ENCODE data around the gene CSF3R. TPM values are rescaled to one million over a fixed set of nuclear protein-coding genes. Genes with fewer than 3 reads are reported as not detected.

CSF3R gene
- total RNA-seq, 2 donors from 2014 or later = 3.9 to 17.0 TPM

DNA sequence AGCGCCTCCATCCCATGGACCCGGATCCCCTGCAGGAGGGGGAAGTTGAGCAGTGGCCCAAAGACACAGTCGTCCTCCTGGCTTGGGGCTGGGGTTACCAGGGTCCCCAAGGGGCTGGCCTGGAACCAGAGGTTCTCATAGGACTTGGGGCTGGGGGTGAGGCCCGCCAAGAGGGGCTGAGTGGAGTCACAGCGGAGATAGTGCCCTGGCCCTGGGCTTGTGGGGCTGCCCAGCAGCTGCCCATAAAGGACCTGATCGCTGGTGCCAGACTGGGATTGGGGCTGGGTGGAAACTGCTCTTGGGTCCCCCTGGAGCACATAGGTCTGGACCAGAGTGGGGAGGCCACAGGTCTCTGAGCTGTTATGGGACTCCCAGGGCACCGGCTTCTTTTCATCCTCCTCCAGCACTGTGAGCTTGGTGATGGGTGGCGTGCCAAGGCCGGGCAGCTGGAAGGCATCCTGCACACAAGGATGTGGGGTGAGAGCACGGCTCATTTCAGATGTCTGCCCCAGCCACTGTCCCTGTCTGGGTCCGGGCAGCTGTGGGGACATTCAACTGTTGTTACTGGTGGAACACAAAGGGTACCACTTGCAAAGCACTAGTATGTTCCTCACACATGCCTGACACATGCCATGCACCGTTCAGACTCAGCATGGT, 16.2 kb downstream of the CSF3R start:
- Histone ChIP-seq H3K9me3 (no peaks in the 10 kb centered on the region), H3K27ac (no peak overlapping the region), H3K27me3 (replicated peaks; ENCODE audit: insufficient read depth) (no peaks in the 10 kb centered on the region), H3K4me3 (no peak overlapping the region), H3K4me1 (replicated peaks) (no peaks in the 10 kb centered on the region), H3K36me3 (no peaks in the 10 kb centered on the region)
- intact Hi-C loops (cut with DNase I) = no loop called here
- 87% methylated on average over 12 of the region's 12 CpGs for WGBS
- DNase-seq (ENCODE audit: low spot score) = no peak
- TF ChIP-seq, protein P1, sequence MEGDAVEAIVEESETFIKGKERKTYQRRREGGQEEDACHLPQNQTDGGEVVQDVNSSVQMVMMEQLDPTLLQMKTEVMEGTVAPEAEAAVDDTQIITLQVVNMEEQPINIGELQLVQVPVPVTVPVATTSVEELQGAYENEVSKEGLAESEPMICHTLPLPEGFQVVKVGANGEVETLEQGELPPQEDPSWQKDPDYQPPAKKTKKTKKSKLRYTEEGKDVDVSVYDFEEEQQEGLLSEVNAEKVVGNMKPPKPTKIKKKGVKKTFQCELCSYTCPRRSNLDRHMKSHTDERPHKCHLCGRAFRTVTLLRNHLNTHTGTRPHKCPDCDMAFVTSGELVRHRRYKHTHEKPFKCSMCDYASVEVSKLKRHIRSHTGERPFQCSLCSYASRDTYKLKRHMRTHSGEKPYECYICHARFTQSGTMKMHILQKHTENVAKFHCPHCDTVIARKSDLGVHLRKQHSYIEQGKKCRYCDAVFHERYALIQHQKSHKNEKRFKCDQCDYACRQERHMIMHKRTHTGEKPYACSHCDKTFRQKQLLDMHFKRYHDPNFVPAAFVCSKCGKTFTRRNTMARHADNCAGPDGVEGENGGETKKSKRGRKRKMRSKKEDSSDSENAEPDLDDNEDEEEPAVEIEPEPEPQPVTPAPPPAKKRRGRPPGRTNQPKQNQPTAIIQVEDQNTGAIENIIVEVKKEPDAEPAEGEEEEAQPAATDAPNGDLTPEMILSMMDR (IDR thresholded peaks at IDR 0.05) = no peak
- TF ChIP-seq POLR2AphosphoS5 (IDR thresholded peaks at IDR 0.05) (no peak), POLR2A (IDR thresholded peaks at IDR 0.05) (no peak)

DNA sequence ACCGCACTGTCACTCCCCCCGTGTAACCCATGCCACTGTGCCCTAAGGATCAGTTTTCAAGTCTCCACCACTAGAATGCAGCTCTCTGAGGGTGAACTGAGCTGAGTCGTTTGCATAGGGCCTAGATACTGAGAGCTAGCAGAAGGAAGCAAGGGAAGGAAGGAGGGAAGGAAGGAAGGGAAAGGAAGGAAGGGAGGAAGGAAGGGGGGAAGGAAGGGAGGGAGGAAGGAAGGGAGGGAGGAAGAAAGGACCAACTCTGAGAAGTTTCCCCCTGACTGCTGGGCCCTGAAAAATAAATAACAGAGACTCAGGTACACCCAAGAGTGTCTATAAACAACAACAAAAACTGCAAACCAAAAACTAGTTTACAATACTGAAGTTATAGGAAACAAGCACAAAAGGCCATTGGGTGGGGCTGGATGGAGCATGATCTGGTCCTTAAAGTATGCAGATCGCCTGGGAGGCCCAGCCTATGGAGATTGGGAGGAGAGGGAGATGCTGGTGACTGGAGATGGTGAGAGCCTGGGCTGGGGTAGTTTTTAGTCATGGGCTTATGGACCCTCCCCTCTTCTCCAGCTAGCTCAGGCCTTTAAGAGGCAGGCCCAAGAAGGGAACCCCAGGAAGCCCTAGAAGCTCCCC, 16.9 kb downstream of the CSF3R start:
- no peak for DNase-seq (ENCODE audit: low spot score)
- no peak overlapping the region for H3K27ac ChIP-seq
- WGBS = 58% methylated on average over 4 of the region's 4 CpGs
- intact Hi-C loops (cut with DNase I) = no loop called here
- H3K4me1 ChIP-seq (replicated peaks) = no peaks in the 10 kb centered on the region
- no peaks in the 10 kb centered on the region for H3K9me3 ChIP-seq
- TF ChIP-seq, protein P1 (IDR thresholded peaks at IDR 0.05) = no peak
- TF ChIP-seq POLR2AphosphoS5 (IDR thresholded peaks at IDR 0.05) = no peak
- TF ChIP-seq POLR2A (IDR thresholded peaks at IDR 0.05) = no peak
- no peaks in the 10 kb centered on the region for H3K36me3 ChIP-seq
- no peak overlapping the region for H3K4me3 ChIP-seq
- no peaks in the 10 kb centered on the region for H3K27me3 ChIP-seq (replicated peaks; ENCODE audit: insufficient read depth)

DNA sequence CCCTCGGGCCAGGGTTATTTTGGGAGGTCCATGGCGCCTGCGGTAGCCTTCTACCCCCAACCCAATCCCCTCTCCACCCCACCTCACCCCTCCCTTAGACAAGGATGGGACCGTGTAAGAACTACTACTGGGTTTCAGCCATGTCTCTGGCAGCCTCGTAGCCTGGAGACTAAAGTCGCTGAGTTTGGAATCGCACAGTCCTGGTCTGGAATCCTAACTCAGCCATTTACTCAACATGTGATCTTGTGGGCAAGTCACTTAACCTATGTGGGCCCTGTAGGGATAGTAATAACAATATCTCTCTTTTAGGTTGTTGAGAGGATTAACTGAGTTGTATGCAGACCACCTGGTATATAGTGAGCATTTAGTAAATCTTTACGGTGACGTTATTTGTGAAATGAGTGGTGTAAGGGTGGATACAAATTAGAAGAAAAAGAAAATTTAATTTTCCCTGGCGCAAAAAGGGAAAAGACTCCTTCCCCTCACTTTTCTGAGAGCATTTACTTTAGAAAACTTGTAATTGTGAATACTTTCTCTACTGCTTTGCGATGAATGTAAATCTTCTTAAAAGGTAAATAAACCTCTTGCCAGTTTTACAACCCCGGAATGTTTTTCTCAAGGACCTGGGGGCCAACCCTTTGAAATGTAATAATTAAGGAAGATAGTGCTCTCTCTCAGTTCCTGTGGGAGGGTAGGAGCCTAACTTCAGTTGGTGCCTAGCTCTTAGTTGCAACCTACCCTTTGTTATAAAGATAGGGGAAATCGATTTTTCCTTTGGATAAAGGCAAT, 17.9 kb downstream of the CSF3R start:
- Histone ChIP-seq H3K36me3 (no peaks in the 10 kb centered on the region), H3K4me3 (peak overlapping the region; percentile 59 to 71), H3K27me3 (replicated peaks; ENCODE audit: insufficient read depth) (no peaks in the 10 kb centered on the region), H3K27ac (peak overlapping the region; percentile 78 to 89), H3K4me1 (replicated peaks) (no peaks in the 10 kb centered on the region), H3K9me3 (no peaks in the 10 kb centered on the region)
- no peak for DNase-seq (ENCODE audit: low spot score)
- WGBS = 16% methylated on average over 13 of the region's 13 CpGs
- no peak for TF ChIP-seq POLR2A (IDR thresholded peaks at IDR 0.05)
- no peak for TF ChIP-seq POLR2AphosphoS5 (IDR thresholded peaks at IDR 0.05)
- TF ChIP-seq, protein P1 (IDR thresholded peaks at IDR 0.05) = no peak
- intact Hi-C loops (cut with DNase I) = no loop called here

DNA sequence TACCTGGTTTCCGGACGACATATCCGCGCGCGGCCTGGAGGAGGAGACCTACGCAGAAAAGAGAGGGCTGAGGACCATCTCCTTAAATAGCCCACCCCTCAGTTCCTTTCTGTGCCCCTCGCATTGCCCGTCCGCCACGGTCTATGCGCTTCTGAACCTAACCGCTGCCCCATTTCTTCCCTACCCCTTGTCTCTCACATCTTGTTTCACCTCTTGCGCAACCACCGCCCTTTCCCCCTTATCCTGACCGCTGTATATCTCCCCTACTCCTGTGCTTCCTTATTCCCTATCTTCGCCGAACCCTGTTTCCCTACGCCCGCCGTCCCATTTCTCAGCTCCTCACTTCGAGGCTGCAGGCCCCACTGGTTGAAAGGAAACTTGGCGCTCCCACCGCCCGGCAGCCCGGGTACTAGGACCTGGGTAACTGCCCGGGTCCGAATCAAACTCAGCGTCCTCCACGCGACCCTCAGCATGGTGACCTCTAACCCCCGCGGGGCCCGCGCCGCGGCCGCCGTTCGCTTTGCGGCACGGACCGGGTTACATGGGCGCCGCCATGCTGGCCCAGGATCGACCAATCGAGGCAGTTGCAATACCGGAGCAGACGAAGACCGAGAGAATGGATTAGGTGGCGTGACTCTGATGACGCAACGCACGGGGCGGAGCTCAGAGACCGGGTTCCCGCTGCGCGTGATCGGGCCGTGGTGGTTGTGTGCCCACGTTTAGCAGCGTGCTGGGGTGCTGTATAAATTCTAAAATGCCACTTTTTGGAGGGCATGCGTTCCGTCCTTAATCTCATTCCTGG, 18.7 kb downstream of the CSF3R start, which contains the start of gene MRPS15:
MRPS15 (minus strand) TSS at position 582 of the 802 bp plus-strand sequence; CDS start at position 473, 109 bp downstream.
- intact Hi-C loops (cut with DNase I) = no loop called here
- under 1% methylated on average over 46 of the region's 65 CpGs for WGBS
- Histone ChIP-seq H3K27me3 (replicated peaks; ENCODE audit: insufficient read depth) (no peaks in the 10 kb centered on the region), H3K9me3 (no peaks in the 10 kb centered on the region), H3K27ac (peak within 1 kb of the TSS; percentile 78 to 89), H3K4me1 (replicated peaks) (no peaks in the 10 kb centered on the region), H3K36me3 (no peaks in the 10 kb centered on the region), H3K4me3 (peak within 1 kb of the TSS; percentile 59 to 71)
- TF ChIP-seq POLR2A (IDR thresholded peaks at IDR 0.05) (peak; percentile 84), POLR2AphosphoS5 (IDR thresholded peaks at IDR 0.05) (peak; percentile 98)
- TF ChIP-seq, protein P1 (IDR thresholded peaks at IDR 0.05) = peak in 1 of 4 experiments; percentile 5
- peak; percentile 96 for DNase-seq (ENCODE audit: low spot score)

All from prostate gland (tissue), 2 donors.